Measurements from ENCODE around the gene FER. TPM values are rescaled to one million over a fixed set of nuclear protein-coding genes. Genes with fewer than 3 reads are reported as not detected.

FER gene
- total and polyA plus RNA-seq, 2 of the 8 experiments (the other 6 are each of a cell fraction or from before 2014, with no cell fraction given), result 1.3 to 15.8 TPM

GRCh38 chr5:108720391-108720790, 27.3 kb upstream of the FER start:
- no peak overlapping the region for H2AFZ ChIP-seq (ENCODE audit: low read length)
- H2BK12ac ChIP-seq (ENCODE audit: low read depth, low read length), result no peak overlapping the region
- TF ChIP-seq HDAC2 (IDR thresholded peaks at IDR 0.05; ENCODE audit: borderline replicate concordance in 1 of 2, low read depth in 2 of 2, low read length in 2 of 2) (no peak), TBP (IDR thresholded peaks at IDR 0.05; ENCODE audit: low read depth, low read length) (no peak), JUN (IDR thresholded peaks at IDR 0.05; ENCODE audit: low read depth, low read length) (no peak), POLR2A (IDR thresholded peaks at IDR 0.05; ENCODE audit: control extremely low read depth in 1 of 2, low read depth in 2 of 2, low read length in 2 of 2) (no peak), NRF1 (IDR thresholded peaks at IDR 0.05; ENCODE audit: low read depth, low read length) (no peak), KDM4A (IDR thresholded peaks at IDR 0.05; ENCODE audit: low read depth, low read length, severe bottlenecking) (no peak), ATF2 (IDR thresholded peaks at IDR 0.05; ENCODE audit: low read length) (no peak)
- no peaks in the 10 kb centered on the region for H4K20me1 ChIP-seq (replicated peaks in 1 of 2; ENCODE audit: control insufficient read depth in 1 of 2, insufficient read depth in 2 of 2, low read length in 2 of 2)
- H2AK5ac ChIP-seq (ENCODE audit: low read depth, low read length), result no peak overlapping the region
- no peak overlapping the region for H3K18ac ChIP-seq (ENCODE audit: extremely low read depth, low read length)
- no peak overlapping the region for H3K4me3 ChIP-seq (ENCODE audit: extremely low read depth in 1 of 4, insufficient read depth in 2 of 4, low read depth in 3 of 4, low read length in 4 of 4)
- DNase-seq (ENCODE audit: low read depth in 1 of 2, low spot score in 2 of 2), result no peak
- no peaks in the 10 kb centered on the region for H3K79me1 ChIP-seq (ENCODE audit: low read depth, low read length)
- H3K9me3 ChIP-seq (ENCODE audit: insufficient read depth in 2 of 2, low read depth in 1 of 2, low read length in 1 of 2), result no peaks in the 10 kb centered on the region
- H3K4me1 ChIP-seq (replicated peaks in 1 of 4; ENCODE audit: control insufficient read depth in 3 of 4, insufficient read depth in 4 of 4, low read length in 3 of 4), result 0 out of 7 replicates have a peak, but pooled peaks cover 0 to 2% (median 0%) of the 10 kb centered on the region in 4 experiments
- H3K23ac ChIP-seq (ENCODE audit: insufficient read length), result no peak overlapping the region
- ChIA-PET POLR2A (ENCODE audit: partially characterized antibody) (no interaction called here), CTCF (ENCODE audit: partially characterized antibody) (no interaction called here)
- H3K4ac ChIP-seq (replicated peaks; ENCODE audit: insufficient read length, low read depth, low read length), result no peak overlapping the region
- H4K91ac ChIP-seq (replicated peaks; ENCODE audit: insufficient read length, low read length), result no peak overlapping the region
- H4K8ac ChIP-seq (ENCODE audit: extremely low read depth, insufficient read depth, low read length), result no peak overlapping the region
- H3K79me2 ChIP-seq (ENCODE audit: control insufficient read depth in 1 of 2, insufficient read depth in 2 of 2, low read length in 2 of 2), result no peaks in the 10 kb centered on the region
- FAIRE-seq, result no peak
- H3K27ac ChIP-seq (ENCODE audit: low read depth, low read length), result no peak overlapping the region
- H3K4me2 ChIP-seq (ENCODE audit: insufficient read depth in 1 of 2, low read depth in 2 of 2, low read length in 2 of 2), result no peak overlapping the region
- no peak overlapping the region for H2BK15ac ChIP-seq (ENCODE audit: low read length)
- H4K5ac ChIP-seq (ENCODE audit: insufficient read length, low read depth, low read length), result no peak overlapping the region
- H3K27me3 ChIP-seq (replicated peaks in 1 of 4; ENCODE audit: control insufficient read depth in 3 of 4, extremely low read depth in 1 of 4, insufficient read depth in 3 of 4, low read length in 3 of 4), result no peaks in the 10 kb centered on the region
- no peak overlapping the region for H2BK20ac ChIP-seq (ENCODE audit: low read length)
- H3K14ac ChIP-seq (ENCODE audit: insufficient read length), result no peak overlapping the region
- no peaks in the 10 kb centered on the region; a peak in 1 of 8 replicates for H3K36me3 ChIP-seq (ENCODE audit: control insufficient read depth in 2 of 4, insufficient read depth in 4 of 4, low read length in 3 of 4)
- no peaks in the 10 kb centered on the region for H3K23me2 ChIP-seq (ENCODE audit: low read depth, low read length)
- no peak overlapping the region for H2BK120ac ChIP-seq (replicated peaks; ENCODE audit: low read depth, low read length)
- no peak overlapping the region for H3K9ac ChIP-seq (replicated peaks in 1 of 4; ENCODE audit: extremely low read depth in 1 of 4, low read depth in 3 of 4, low read length in 3 of 4)
- no peak overlapping the region for H2BK5ac ChIP-seq (ENCODE audit: low read depth, low read length)
- H3K56ac ChIP-seq (replicated peaks; ENCODE audit: insufficient read length, low read depth, low read length), result no peak overlapping the region
